OCI-LY3 (cell line): ENCODE results near the gene TRANK1.

Source experiments
- CTCF ChIP-seq: fragments of 200-600, 300-600 bp; sonication (generic); IDR thresholded peaks from 2 replicates; pipeline ENCODE4 v1.5.1; 2014; ENCODE audit warnings: antibody characterized with exemption, low read length, low read depth
- EZH2phosphoT487 ChIP-seq: fragments of 200-600 bp; shearing (Covaris generic); IDR thresholded peaks from 2 replicates; pipeline ENCODE4 v1.6.1; 2018; ENCODE audit warnings: antibody characterized with exemption, mixed run types, low read depth

- TF ChIP-seq CTCF = no peak
- TF ChIP-seq EZH2phosphoT487 = no peak
Measured at GRCh38 chr3:36964331-36964730, 19.5 kb upstream of the TRANK1 start.
